Measurements from ENCODE around the gene TSPAN9. TPM values are rescaled to one million over a fixed set of nuclear protein-coding genes. Genes with fewer than 3 reads are reported as not detected.

Gene TSPAN9
- total and polyA plus RNA-seq, 10 of the 15 experiments (the other 5 are each of a cell fraction or from before 2014, with no cell fraction given) = 0.03 to 1.0 (median 0.12) TPM; not detected in 5

DNA sequence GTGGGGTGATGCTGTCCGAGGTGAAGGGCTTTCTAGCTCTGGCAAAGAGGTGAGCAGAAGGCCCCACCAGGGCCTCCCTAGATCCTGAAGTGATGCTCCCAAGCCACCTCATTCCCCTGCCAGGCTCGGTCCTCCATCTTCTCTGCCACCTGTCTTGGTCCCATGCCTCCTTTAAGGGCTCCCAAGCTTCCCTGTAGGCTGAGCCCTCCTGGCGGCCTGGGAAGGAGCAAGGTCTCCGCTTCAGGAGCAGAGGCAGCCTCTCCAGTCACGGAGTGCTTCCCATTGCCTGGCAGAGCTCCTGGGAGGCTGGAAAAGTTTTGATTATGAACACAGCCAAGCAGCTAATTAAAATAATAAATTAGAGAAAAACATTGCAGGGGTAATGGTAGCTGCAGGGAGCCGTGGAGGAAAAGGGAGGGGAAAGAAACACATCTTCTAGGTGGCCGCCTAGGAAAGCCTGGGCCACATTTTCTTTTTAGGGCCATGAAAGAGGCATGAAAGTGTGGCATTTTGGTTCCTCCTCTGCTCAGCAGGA lies 253.9 kb downstream of the TSPAN9 start (continued):
- TF ChIP-seq TARDBP (IDR thresholded peaks at IDR 0.05; ENCODE audit: borderline replicate concordance) = no peak

GRCh38 chr12:3332188-3332587 lies 255.0 kb downstream of the TSPAN9 start:
- Histone ChIP-seq H2AFZ (ENCODE audit: control insufficient read depth, low read depth, low read length) (no peak overlapping the region), H3K79me2 (ENCODE audit: control insufficient read depth, insufficient read depth, low read length) (no peaks in the 10 kb centered on the region), H3K27me3 (replicated peaks in 1 of 2; ENCODE audit: control insufficient read depth in 2 of 2, insufficient read depth in 2 of 2, low read length in 1 of 2) (peaks cover 0 to 8% of the 10 kb centered on the region in 2 experiments; a peak in 3 of 4 replicates), H3K4me3 (no peak overlapping the region), H4K20me1 (ENCODE audit: control insufficient read depth, insufficient read depth) (no peaks in the 10 kb centered on the region), H3K4me1 (ENCODE audit: control insufficient read depth, insufficient read depth, low read length) (no peaks in the 10 kb centered on the region), H3K36me3 (ENCODE audit: control insufficient read depth in 2 of 2, insufficient read depth in 2 of 2, low read length in 1 of 2) (no peaks in the 10 kb centered on the region), H3K9me3 (replicated peaks; ENCODE audit: control insufficient read depth, insufficient read depth, low read length) (no peaks in the 10 kb centered on the region), H3K27ac (ENCODE audit: control insufficient read depth, insufficient read depth) (no peak overlapping the region), H3K9ac (ENCODE audit: control insufficient read depth, insufficient read depth, low read length) (no peak overlapping the region), H3K4me2 (ENCODE audit: control insufficient read depth, insufficient read depth) (no peak overlapping the region)
- TF ChIP-seq REST (IDR thresholded peaks at IDR 0.05; ENCODE audit: low read depth, low read length) = peak; percentile 32; the same call in 1 of the 2 replicates
- TF ChIP-seq SRF (IDR thresholded peaks at IDR 0.05; ENCODE audit: low read depth in 2 of 2, low read length in 2 of 2) = no peak
- BruUV-seq (replicated peaks) = no TSS peak
- intact Hi-C loops (cut with micrococcal nuclease; ENCODE audit: unreplicated experiment) = no loop called here
- FAIRE-seq (no peak), ATAC-seq (no peak), DNase-seq (ENCODE audit: low read depth, low spot score) (no peak)
- in situ Hi-C loops (cut with MboI) = no loop called here
- ChIA-PET SMC1A (ENCODE audit: uncharacterized antibody, unreplicated experiment) (no interaction called here), POLR2A (no interaction called here), RAD21 (ENCODE audit: unreplicated experiment) (no interaction called here), CTCF (no interaction called here)
- 39% methylated on average over 3 of the region's 3 CpGs for WGBS (ENCODE audit: insufficient coverage, insufficient replicate concordance, low lambda C conversion rate, missing lambda C conversion rate)
